Keratinocyte (primary cell): ENCODE results near the gene SLC2A4RG.

Experiments
- EZH2 ChIP-seq: IDR thresholded peaks from one replicate; pipeline ENCODE4 v1.6.1; 2012; ENCODE audit warnings: inconsistent platforms, mild to moderate bottlenecking, low read length, moderate library complexity
- TF ChIP-seq, protein P1 (sequence below), 3 experiments: IDR thresholded peaks in 1 of 3; conservative IDR thresholded peaks in 1 of 3; optimal IDR thresholded peaks in 1 of 3; 2 replicates in 2 of 3; 3 replicates in 1 of 3; pipeline versions ENCODE3 to v1.5.1; 2011; ENCODE audit warnings: low read length in 3 of 3, mild to moderate bottlenecking in 3 of 3, moderate library complexity in 2 of 3, control low read depth in 1 of 3, inconsistent platforms in 1 of 3; ENCODE audit not compliant: insufficient read depth in 2 of 3; ENCODE audit errors: extremely low read depth in 1 of 3

DNA sequence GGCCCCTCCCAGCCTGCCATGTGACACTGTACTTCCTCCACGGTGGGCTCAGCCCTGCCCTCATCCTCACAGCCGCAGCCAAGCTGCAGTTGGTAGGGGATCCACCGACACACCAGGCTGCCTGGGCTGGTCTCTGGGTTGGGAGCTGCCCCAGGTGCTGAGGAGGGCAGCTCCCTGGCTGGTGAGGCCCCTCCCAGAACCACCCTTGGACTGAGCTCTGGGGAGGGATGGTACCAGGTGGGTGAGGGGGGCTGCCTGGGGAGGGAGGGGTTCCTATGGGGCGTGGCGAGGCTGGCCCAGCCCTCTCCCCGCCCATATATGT is 43.3 kb upstream of the SLC2A4RG start:
- TF ChIP-seq, protein P1, sequence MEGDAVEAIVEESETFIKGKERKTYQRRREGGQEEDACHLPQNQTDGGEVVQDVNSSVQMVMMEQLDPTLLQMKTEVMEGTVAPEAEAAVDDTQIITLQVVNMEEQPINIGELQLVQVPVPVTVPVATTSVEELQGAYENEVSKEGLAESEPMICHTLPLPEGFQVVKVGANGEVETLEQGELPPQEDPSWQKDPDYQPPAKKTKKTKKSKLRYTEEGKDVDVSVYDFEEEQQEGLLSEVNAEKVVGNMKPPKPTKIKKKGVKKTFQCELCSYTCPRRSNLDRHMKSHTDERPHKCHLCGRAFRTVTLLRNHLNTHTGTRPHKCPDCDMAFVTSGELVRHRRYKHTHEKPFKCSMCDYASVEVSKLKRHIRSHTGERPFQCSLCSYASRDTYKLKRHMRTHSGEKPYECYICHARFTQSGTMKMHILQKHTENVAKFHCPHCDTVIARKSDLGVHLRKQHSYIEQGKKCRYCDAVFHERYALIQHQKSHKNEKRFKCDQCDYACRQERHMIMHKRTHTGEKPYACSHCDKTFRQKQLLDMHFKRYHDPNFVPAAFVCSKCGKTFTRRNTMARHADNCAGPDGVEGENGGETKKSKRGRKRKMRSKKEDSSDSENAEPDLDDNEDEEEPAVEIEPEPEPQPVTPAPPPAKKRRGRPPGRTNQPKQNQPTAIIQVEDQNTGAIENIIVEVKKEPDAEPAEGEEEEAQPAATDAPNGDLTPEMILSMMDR (optimal IDR thresholded peaks at IDR 0.05 in 1 of 3, IDR thresholded peaks at IDR 0.05 in 1 of 3, conservative IDR thresholded peaks at IDR 0.05 in 1 of 3; ENCODE audit: extremely low read depth in 1 of 3, insufficient read depth in 2 of 3, low read length in 3 of 3), result no peak
- TF ChIP-seq EZH2, result no peak
